ENCODE results near the gene PSMD5.

- no peak for TF ChIP-seq RARB (CRISPR knock-in tag; IDR thresholded peaks at IDR 0.05)
- no peak for TF ChIP-seq CSRNP3 (CRISPR knock-in tag; IDR thresholded peaks at IDR 0.05)
- TF ChIP-seq ESRRG (CRISPR knock-in tag; IDR thresholded peaks at IDR 0.05) = no peak
- no peak for TF ChIP-seq ZNF565 (CRISPR knock-in tag; conservative IDR thresholded peaks at IDR 0.05; ENCODE audit: low read depth)
- TF ChIP-seq CREB5 (CRISPR knock-in tag; IDR thresholded peaks at IDR 0.05; ENCODE audit: low read depth) = no peak
- TF ChIP-seq PATZ1 (CRISPR knock-in tag; IDR thresholded peaks at IDR 0.05; ENCODE audit: borderline replicate concordance) = no peak
- TF ChIP-seq ZFP3 (CRISPR knock-in tag; IDR thresholded peaks at IDR 0.05) = no peak
- TF ChIP-seq GLIS3 (CRISPR knock-in tag; IDR thresholded peaks at IDR 0.05) = no peak
- TF ChIP-seq TCF4 (CRISPR knock-in tag; IDR thresholded peaks at IDR 0.05; ENCODE audit: borderline replicate concordance) = no peak
- TF ChIP-seq ZNF8 (CRISPR knock-in tag; IDR thresholded peaks at IDR 0.05) = no peak
- TF ChIP-seq ISL1 (CRISPR knock-in tag; IDR thresholded peaks at IDR 0.05) = no peak
- no peak for TF ChIP-seq ARNTL (CRISPR knock-in tag; IDR thresholded peaks at IDR 0.05; ENCODE audit: borderline replicate concordance, low read depth)
- TF ChIP-seq CSDC2 (CRISPR knock-in tag; IDR thresholded peaks at IDR 0.05) = no peak
Observed at GRCh38 chr9:120818595-120818994, 24.1 kb downstream of the PSMD5 start.

All from SK-N-SH treated with all-trans-retinoic acid at 6 μM for 48 hours (cell line).